HG03520 (cell line): ENCODE measurements around the gene TBC1D22A.

Experiments
- ATAC-seq: cut with Tn5 transposase; IDR thresholded peaks from one replicate; pipeline ENCODE4 v1.9.1; 2021; ENCODE audit warnings: mild to moderate bottlenecking, moderate library complexity; ENCODE audit not compliant: unreplicated experiment

TBC1D22A gene

DNA sequence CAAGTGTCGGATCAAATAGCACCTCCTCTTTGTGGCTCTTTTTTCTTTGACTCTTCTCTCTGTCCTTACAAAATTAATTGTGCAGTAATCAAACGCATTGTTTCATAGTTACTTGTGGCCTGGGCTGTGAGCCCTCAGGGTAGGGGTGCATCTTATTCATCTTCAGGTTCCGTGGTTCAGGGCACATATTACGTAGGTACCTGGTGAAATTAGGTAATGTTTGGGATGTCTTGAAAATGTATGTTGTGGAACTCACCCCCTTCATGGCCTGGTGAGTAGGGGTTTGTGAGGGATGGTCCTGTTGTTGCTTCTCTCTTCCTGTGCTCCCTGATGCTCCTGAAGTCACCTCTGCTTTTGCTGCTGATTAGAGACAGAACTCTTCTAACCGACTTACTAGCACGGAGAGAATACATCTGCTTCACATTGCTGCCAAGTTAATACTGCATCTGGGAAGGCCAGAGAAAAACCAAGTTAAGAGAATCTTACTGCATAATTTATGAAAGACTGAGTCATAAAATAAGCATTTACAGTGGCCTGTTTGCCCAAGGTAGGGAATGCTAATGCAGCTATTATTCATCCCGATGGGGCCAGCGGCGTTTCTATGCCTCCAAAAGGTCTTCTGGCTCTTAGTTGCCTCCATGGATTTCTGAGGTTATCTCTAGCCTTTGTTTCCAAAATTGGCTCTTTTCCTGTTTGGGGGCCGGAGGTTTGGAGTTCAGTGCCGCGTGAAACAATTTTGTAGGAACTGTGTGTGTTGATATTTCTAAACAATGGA is 66.9 kb downstream of the TBC1D22A start:
- no peak for ATAC-seq

DNA sequence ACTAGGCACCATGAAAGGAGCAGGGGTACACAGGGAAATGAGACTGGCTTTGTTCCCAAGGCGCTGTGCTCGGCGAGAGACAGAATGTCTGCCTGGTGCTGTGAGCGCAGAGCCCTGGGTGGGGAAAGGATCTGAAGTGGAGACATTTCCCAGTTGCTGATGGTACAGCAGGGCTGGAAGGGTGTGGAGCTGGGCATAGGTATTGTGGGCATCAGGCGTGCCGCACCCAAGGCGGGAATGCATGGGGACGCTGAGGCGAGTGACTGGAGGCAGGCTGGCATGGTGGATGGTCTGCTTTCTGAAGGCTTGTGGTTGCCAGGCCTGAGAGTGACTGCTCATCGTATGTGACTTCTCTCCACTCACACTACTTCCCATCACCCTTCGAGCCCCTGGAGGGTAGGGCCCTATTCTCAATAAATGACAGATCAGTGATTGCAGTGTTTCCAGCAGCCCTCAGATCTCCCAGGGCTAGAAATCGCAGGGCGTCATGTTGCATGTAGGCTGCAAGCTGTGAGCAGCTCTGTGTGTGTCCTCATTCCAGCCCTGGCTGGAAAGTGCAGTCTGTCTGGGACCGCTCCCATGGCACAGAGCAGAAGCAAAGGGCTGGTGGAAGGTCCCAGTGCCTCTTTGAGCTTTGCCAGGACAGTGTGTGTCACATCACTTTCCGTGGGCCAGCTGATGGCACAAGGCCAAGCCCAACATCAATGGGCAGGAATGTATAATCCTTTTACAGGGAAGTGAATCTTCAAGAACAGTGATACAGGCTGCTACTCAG is 67.7 kb downstream of the TBC1D22A start:
- no peak for ATAC-seq

DNA sequence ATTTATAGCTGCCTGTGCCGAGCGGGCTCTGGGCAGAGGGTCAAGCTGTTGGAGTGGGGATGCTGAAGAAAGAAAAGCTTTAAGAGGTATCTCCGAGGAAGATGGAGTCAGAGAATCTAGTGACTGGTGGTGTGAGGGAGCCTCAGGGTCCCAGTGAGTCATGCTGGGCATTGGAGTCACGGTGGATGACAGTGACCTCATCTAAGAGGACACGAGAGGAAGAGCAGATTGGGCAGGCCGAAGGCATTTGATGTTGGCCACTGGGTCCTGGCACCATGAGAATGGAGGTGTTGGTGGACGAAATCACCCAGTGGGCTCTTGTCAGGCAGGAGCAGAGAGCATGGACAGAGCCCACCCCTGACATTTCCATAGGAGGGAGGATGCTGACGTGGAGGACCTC is 68.4 kb downstream of the TBC1D22A start:
- no peak for ATAC-seq

DNA sequence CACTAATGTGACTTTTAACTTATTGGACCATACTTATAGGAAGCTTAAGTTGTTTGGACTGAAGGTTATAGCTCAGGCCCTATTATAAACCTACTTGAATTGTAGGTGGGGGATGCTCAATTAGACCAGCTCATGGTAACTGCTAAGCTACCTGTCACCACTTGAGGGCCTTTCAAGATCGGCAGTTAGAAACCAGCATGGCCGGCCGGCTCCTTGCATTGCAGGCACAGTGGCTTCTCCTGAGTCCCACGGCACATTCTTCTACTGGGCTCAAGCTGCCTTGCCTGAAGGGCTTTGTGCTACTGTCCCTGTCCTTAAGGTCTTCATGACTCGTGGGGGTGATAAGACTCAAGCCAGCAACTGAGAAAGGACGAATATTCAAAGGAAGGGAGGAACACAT is 70.8 kb downstream of the TBC1D22A start:
- ATAC-seq = no peak

DNA sequence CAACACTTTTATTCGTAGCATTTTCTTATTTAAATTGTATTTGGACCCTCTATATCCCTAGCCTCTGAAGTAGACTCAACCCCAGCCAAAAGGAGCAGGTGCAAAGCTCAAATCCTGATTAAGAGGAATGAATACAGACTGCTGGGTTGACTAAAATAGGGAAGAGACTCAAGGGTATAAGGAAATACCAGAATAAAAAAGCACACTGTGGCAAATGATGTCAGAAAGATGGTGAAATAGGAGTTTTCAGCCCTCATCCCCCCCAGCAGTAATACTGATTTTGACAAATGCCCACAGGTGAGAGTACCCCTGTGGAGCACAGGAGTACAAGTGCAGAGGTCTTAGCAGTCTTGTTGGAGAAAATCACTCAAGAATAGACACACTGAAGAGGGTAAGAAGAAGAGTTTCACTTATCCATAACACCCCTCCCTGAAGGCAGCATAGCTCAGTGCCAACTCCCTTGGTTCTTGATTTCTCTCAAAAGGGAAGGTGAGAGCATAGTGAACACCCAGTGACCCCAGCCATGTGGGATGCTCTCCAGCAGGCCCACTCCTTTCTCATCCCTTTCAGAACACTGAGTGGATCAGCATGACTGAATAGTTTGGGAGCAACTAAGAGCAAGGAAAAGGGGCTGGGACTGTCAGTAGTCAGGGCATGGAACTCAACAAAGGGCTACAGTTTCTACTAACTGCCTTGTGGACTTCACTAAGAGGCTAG is 71.7 kb downstream of the TBC1D22A start:
- no peak for ATAC-seq

DNA sequence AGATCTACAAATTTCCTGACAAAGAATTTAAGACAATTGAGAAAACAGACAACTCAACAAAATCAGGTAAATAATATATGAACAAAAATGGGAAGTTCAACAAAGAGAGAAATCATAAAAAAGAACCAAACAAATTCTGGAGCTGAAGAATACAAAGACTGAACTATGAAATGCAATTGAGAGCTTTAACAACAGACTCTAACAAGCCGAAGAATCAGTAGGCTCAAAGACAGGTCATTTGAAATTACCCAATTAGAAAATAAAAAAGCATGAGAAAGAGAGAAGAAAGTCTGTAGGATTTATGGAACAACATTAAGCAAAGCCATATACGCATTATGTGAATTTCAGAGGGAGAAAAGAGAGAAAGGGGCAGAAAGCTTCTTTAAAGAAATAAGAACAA is 72.8 kb downstream of the TBC1D22A start:
- ATAC-seq = no peak

DNA sequence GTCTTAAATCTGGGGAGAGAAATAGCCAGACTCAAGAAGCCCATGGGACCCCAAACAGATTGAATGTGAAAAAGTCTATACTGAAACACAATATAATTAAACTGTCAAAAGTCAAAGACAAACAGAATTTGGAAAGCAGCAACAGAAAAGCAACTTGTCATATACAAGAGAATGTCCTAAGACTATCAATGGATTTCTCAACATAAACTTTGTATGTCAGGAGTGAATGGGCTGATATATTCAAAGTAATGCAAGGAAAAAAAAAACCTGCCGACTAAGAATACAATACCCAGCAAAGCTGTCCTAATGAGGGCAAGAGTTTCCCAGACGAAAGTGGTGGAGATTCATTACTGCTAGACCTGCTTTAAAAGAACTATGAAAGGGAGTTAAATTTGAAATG is 73.2 kb downstream of the TBC1D22A start:
- ATAC-seq = no peak

DNA sequence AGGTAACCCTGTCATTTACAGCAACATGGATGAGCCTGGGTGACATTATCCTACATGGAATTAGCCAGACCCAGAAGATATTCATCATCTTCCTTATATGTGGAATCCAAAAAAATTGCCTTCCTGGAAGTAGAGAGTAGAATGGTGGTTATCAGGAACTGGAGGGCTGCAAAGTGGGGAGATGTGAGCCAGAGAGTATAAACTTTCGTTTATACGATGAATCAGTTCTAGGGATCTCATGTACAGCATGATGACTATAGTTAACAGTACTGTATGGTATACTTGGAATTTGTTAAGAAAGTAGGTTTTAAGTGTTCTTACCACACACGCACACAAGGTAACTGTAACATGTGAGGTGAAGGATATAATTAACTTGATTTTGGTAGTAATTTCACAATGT is 79.1 kb downstream of the TBC1D22A start:
- no peak for ATAC-seq

DNA sequence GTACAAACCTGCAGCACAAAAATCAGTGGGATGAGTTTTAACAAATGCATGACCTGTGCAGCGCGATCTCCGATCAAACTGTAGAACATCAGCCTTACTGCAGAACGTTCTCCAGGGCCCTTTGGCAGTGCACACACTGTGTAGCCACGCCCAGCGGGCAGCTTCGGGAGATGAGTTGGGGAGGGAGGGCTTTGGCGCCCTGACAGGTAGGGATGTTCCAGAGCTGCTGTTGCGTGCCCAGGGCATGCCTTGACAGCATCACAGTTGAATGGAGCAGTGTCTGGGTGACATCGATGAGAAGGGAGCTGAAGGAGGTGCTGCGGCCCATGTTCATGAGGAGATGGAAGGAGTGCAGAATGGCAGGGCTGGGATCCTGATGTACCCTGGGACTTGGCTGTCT is 80.2 kb downstream of the TBC1D22A start:
- ATAC-seq = no peak

DNA sequence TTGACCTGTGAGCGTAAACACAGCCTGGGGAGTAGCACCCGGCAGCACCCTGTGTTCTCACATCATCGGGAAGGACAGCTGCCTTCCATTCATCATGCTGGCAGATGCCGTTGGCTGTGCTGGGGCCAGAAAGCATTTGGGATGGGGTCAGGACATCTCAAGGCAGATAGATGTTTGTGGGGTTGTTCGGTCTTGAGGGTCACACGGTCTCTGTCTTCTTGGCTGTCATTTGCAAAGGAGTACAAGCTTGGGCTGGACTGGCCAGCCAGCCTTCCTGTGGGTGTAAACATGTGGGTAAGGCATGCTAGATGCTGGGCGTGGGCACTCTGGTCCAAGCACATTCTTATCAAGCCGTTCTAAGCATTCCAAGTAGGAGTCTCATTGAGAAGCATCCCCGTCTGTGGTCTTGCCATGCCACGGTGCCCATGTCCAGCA is 81.4 kb downstream of the TBC1D22A start:
- ATAC-seq = no peak

DNA sequence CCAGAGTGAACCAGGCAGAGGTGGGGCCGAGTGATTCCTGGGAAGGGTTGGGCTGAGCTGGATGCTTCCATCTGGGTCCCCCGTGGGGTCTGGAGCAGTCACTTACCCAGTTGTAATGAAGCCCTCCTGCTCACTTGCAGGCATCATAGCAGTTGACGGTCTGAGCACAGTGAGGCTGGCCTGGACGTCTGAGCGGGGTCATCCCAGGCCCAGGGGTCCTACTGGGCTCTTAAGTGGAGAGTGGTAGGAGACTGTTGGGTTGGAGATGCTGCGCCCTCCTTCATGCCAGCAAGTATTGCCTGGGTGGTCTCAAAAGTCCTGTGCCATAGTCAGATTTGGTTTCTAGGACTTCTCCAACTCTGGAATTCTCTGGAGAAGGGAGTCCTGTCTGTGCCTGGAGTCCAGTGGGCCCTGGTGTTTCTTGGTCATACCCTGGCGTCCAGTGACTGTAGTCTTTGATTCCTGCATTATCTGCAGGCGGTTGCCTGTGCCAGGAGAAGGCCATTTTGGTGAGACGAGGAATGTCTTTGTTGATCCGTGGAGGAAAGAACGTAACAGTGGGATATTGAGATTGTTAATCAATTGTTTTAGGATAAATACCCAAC is 82.3 kb downstream of the TBC1D22A start:
- ATAC-seq = no peak

DNA sequence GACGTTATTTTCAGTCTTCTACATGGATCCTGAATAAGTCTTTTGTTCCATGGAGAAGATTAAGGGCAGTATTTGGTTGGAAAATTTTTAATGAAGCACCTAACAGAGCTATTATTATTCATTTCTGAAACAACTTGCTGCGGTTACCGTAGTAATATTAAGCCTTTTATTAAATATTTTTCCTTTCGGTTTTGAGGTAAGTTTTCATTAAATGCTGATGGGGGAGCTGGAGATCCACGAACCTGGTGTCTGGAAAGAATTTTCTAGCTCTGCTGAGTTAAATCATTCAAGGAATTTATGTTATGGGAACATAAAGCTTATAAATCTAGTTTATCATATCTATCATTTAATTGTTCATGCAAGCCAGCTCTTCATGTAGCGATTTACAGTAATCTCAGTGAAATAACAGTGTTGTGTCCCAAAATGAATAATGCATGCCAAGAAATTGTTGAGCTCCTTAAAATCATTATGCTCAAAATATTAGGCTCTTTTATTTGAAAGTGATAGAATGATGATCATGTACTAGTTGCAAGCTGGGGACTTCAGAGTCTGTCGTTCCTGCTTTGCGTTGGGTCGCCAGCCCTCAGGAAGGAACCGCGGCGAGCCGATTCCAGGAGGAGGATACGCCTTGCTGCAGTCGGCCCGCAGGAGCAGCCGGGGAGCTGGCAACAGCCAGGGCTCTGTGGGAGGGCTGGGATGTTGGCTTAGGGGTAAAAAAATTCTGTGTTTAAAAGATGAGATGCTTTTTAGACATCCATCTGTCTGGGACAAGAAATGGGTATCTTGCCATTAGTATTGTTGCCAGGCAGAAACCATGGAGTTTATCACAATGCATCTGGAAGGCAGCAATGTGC is 83.1 kb downstream of the TBC1D22A start:
- ATAC-seq = no peak

DNA sequence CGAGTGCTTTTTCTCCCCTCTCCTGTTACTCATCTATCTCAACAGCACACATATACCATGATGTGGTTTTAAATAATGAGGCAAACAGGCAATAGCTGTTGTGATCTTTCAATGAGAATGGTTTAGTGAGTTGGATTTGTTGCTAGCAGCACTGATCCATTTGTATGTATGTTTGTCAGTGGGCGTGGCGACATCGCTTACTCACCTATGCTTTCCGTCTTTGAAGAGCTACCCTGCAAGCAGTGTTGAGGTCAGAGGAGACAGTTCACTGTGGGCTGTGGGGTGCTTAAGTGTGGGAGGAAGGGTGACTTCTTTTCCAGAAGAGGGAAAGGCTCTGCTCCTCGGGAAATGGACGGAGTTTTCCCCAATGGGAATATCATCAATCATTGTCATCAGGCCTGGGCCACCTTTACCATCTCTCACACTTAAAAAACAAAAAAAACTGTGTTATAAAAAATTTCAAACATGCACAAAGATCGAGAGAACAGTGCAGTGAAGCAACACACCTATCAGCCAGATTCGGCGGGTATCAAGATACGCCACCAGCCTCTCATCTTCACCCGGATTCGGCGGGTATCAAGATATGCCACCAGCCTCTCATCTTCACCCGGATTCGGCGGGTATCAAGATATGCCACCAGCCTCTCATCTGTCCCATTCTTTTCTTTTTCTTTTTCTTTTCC is 83.8 kb downstream of the TBC1D22A start:
- ATAC-seq = no peak

DNA sequence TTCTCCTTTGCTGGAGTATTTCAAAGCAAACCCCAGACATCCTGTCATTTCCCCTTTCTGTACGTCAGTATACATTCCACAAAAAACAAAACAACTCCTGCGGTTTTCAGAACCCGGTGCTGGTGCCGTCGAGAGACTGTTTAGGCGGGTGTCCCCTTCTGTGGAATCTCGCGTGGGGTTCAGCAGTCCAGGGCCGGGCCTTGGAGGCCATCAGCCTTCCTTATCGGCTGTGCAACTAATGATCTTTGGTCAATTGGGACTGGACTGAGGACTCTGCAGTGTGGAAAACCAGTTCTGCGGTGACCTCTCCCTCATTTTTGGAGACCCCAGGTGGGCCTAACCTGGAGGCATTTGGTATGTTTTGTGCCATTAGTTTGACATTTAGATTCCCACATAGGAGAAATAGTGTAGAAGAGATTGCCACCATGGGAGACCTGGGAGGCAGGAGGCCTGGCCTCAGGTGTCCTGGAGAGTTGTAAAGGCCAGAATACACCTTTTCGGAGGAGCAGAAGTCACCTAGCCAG is 84.4 kb downstream of the TBC1D22A start:
- no peak for ATAC-seq

DNA sequence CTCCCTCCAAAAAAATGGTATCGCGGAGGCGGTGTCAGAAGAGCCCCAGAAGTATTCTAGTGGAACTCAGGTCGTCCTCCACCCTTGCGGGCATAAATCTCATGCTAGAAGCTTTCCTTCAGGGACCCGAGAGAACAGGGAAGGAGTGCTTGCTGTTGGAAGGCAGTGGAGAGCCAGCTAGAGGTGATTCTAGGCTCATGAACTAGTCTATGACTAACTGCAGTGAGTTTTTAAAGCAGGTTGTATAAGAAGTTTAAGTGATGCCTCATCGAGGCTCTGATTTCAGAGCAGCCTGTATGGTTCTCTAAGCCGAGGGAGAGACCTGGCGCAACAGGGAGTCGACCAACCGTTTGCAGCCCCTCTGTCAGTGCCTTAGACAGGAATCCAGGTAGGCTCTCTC is 85.7 kb downstream of the TBC1D22A start:
- no peak for ATAC-seq

DNA sequence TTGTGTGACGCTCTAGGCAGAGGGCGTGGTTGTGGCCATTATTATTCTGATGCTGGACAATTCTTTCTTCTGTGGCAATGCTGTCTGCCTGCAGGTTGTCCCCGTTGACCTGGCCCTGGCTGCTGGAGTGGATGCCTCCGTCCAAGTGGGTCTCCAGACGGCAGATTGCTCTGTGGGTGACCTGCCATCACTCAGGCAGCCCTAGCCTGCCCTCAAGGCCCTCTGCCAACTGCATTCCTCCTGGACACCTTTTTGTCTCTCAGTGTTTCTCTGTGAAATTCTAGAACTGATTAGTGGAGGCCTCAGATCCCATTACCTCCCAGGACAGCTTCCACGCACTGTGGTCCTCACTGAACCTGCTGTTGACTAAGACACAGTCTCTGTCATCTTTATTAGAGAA is 86.7 kb downstream of the TBC1D22A start:
- no peak for ATAC-seq

DNA sequence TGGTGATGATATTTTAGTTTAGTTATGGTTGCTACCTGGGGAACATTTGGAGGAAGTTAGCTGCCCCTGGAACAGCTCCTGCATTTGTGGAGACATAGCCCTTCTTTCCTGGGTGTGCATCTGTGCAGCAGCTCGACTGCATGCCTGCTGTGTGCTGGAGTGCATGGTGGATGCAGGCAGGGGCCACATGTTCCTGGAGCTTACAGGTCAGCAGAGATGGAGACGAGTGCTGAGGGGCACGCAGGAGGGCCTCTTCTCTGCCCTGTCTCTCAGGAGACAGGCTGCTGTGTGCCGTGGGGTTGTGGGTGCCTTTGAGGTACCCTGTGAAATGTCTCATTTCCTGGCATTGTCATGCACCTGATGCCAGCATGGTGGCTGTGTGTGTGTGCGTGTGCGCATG is 87.5 kb downstream of the TBC1D22A start:
- ATAC-seq = no peak

DNA sequence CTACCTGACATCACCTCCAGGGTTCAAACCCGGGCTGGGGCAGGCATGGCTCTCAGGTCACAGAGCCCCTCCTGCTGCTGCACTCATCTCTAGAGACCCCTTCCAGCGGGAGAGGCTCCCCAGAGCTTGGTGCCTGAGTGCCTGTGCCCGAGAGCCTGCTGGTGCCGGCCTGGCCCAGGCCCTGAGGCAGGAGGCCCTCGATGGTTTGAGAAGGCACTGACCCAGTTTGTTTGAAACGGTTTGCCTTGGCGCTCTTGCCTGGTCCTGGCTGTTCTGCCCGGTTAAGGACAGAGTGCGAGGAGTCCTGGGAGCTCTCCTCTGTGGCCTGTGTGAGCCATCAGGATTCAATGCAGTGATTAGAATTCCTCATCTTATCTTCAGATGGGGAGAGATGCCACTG is 88.9 kb downstream of the TBC1D22A start:
- ATAC-seq = no peak

DNA sequence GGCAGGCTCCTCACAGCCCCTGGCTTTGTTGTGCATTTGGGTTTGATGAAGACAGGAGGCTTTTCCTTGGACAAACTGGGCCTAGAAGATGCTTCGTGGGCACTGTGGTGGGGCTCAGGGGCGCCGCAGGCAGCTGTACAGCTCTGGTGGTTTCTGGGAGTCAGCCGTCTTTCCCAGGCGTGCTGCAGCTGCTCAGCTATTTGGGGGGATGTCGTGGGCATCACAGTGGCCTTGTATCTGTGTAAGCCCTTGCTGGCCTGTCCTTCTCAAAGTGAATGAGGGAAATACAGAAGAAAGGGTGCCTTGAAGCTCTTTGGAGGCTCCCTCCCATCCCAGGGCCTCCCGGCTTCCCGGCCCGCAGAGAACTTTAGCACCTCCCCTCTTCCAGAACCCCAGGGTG is 89.5 kb downstream of the TBC1D22A start:
- ATAC-seq = no peak

DNA sequence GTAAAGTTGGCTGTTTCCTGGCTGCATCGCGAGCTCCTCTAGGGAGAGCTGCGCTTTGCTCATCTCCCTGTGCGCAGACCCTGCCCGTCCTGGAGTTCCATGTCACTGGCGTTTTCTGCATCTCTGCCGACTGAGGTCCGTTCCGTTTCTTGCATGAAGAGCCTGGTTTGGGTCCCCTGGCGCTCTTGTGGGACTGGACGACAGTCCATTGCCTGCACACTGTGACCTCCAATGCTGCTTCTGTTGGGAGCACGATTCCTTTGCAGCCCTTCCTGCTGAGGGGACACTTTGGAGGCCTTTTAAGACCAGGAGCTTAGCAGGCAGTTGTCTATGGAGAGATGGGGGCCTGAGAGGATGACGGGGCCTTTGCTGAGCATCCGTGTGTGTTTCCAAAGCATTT is 90.3 kb downstream of the TBC1D22A start:
- ATAC-seq = no peak
